Measurements from ENCODE around the gene FGF2.
"Not testable (repeated sequence)": the region's sequence is repeated elsewhere in the genome, so short reads cannot be mapped to it uniquely, and the experiment has no call there.

The FGF2 gene

GRCh38 chr4:122838034-122838433, 11.4 kb downstream of the FGF2 start:
- H3K4me3 ChIP-seq (ENCODE audit: low read depth in 1 of 2, low read length in 1 of 2), result no peak overlapping the region
- peaks cover 45% of the 10 kb centered on the region for H3K27me3 ChIP-seq
- no peak for TF ChIP-seq CTCF (IDR thresholded peaks at IDR 0.05)
- H3K4me1 ChIP-seq (ENCODE audit: control insufficient read depth in 1 of 2, insufficient read depth in 1 of 2, low read depth in 1 of 2, low read length in 1 of 2), result no peaks in the 10 kb centered on the region
- no peak overlapping the region for H3K27ac ChIP-seq
- no peaks in the 10 kb centered on the region for H3K36me3 ChIP-seq
- no peaks in the 10 kb centered on the region for H3K9me3 ChIP-seq

GRCh38 chr4:122842392-122842791, 15.8 kb downstream of the FGF2 start:
- Histone ChIP-seq H3K36me3 (no peaks in the 10 kb centered on the region), H3K9me3 (no peaks in the 10 kb centered on the region), H3K4me3 (ENCODE audit: low read depth in 1 of 2, low read length in 1 of 2) (no peak overlapping the region), H3K27ac (no peak overlapping the region), H3K27me3 (peaks cover 14% of the 10 kb centered on the region), H3K4me1 (ENCODE audit: control insufficient read depth in 1 of 2, insufficient read depth in 1 of 2, low read depth in 1 of 2, low read length in 1 of 2) (no peaks in the 10 kb centered on the region)
- TF ChIP-seq CTCF (IDR thresholded peaks at IDR 0.05), result no peak

GRCh38 chr4:122842984-122843531, 16.4 kb downstream of the FGF2 start:
- Histone ChIP-seq H3K9me3 (no peaks in the 10 kb centered on the region), H3K27ac (no peak overlapping the region), H3K27me3 (peaks cover 9% of the 10 kb centered on the region), H3K4me1 (ENCODE audit: control insufficient read depth in 1 of 2, insufficient read depth in 1 of 2, low read depth in 1 of 2, low read length in 1 of 2) (no peaks in the 10 kb centered on the region), H3K4me3 (ENCODE audit: low read depth in 1 of 2, low read length in 1 of 2) (no peak overlapping the region), H3K36me3 (no peaks in the 10 kb centered on the region)
- TF ChIP-seq CTCF (IDR thresholded peaks at IDR 0.05), result no peak

GRCh38 chr4:122844391-122844790, 17.8 kb downstream of the FGF2 start:
- not testable (repeated sequence) for H3K4me3 ChIP-seq (ENCODE audit: low read depth in 1 of 2, low read length in 1 of 2); H3K27ac ChIP-seq; H3K36me3 ChIP-seq; H3K9me3 ChIP-seq; H3K4me1 ChIP-seq (ENCODE audit: control insufficient read depth in 1 of 2, insufficient read depth in 1 of 2, low read depth in 1 of 2, low read length in 1 of 2); H3K27me3 ChIP-seq

- no peaks in the 10 kb centered on the region for H3K36me3 ChIP-seq
- no peaks in the 10 kb centered on the region for H3K9me3 ChIP-seq
- H3K4me3 ChIP-seq (ENCODE audit: low read depth in 1 of 2, low read length in 1 of 2), result no peak overlapping the region
- no peaks in the 10 kb centered on the region for H3K4me1 ChIP-seq (ENCODE audit: control insufficient read depth in 1 of 2, insufficient read depth in 1 of 2, low read depth in 1 of 2, low read length in 1 of 2)
- TF ChIP-seq CTCF (IDR thresholded peaks at IDR 0.05), result no peak
- no peak overlapping the region for H3K27ac ChIP-seq
- peaks cover 5% of the 10 kb centered on the region for H3K27me3 ChIP-seq
Measured at GRCh38 chr4:122845066-122845465, 18.4 kb downstream of the FGF2 start.

- no peak overlapping the region for H3K4me3 ChIP-seq (ENCODE audit: low read depth in 1 of 2, low read length in 1 of 2)
- H3K27ac ChIP-seq, result no peak overlapping the region
- no peaks in the 10 kb centered on the region for H3K9me3 ChIP-seq
- H3K4me1 ChIP-seq (ENCODE audit: control insufficient read depth in 1 of 2, insufficient read depth in 1 of 2, low read depth in 1 of 2, low read length in 1 of 2), result no peaks in the 10 kb centered on the region
- peaks cover 5% of the 10 kb centered on the region for H3K27me3 ChIP-seq
- no peaks in the 10 kb centered on the region for H3K36me3 ChIP-seq
- no peak for TF ChIP-seq CTCF (IDR thresholded peaks at IDR 0.05)
Measured at GRCh38 chr4:122845760-122846159, 19.1 kb downstream of the FGF2 start.
